Kidney epithelial cell (primary cell): ENCODE measurements around the gene BAIAP2L2. TPM values are rescaled to one million over a fixed set of nuclear protein-coding genes. Genes with fewer than 3 reads are reported as not detected.

Experiments used
- DNase-seq: peaks from one replicate; pipeline ENCODE4 v3.0.0-alpha.2; 2010; ENCODE audit warnings: low read depth
- H3K27me3 ChIP-seq: 2 replicates; pipeline ENCODE4 v1.6.0; 2011; ENCODE audit warnings: low read length; ENCODE audit not compliant: control insufficient read depth, insufficient read depth
- H3K36me3 ChIP-seq: 2 replicates; pipeline ENCODE4 v1.5.1; 2011; ENCODE audit warnings: low read length; ENCODE audit not compliant: control insufficient read depth, insufficient read depth
- H3K4me3 ChIP-seq: 2 replicates; pipeline ENCODE4 v1.5.1; 2011; ENCODE audit warnings: low read depth, mild to moderate bottlenecking, control low read depth, low read length
- total RNA-seq: library from RNA; depleted of rRNA; stranded (reverse); fragments of >200 nt; gene quantifications from 2 replicates; pipeline ENCODE4 v1.2.3, GENCODE V29; 2015
- TF ChIP-seq, protein P1 (sequence below): IDR thresholded peaks from 2 replicates; pipeline ENCODE4 v1.5.1; 2011; ENCODE audit warnings: mild to moderate bottlenecking, moderate library complexity, low read length, control low read depth, inconsistent platforms; ENCODE audit not compliant: insufficient read depth, poor library complexity, severe bottlenecking

The BAIAP2L2 gene
- total RNA-seq, 1 donor from 2014 or later: 4.1 TPM

DNA sequence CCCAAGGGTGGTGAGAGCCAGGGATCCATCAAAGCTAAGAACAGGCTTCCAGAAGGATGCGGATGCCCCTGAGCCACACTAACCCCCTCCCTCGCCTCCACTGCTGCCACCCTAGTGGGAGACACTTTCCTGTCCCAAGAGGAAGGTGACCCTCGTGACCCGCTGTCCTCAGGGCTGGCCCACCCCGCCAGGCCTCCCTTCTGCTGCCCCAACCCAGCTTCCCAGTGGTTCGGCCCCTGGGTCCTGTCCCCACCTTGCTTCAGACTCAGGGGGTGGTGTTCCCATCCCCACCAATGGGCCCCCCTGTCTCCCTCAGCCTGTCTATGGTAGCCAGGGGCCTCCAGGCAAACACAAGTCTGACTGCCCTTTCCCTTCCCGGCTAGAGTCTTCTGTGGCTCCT lies 59.8 kb downstream of the BAIAP2L2 start:
- DNase-seq: no peak
- H3K4me3 ChIP-seq: no peak overlapping the region
- TF ChIP-seq, protein P1, sequence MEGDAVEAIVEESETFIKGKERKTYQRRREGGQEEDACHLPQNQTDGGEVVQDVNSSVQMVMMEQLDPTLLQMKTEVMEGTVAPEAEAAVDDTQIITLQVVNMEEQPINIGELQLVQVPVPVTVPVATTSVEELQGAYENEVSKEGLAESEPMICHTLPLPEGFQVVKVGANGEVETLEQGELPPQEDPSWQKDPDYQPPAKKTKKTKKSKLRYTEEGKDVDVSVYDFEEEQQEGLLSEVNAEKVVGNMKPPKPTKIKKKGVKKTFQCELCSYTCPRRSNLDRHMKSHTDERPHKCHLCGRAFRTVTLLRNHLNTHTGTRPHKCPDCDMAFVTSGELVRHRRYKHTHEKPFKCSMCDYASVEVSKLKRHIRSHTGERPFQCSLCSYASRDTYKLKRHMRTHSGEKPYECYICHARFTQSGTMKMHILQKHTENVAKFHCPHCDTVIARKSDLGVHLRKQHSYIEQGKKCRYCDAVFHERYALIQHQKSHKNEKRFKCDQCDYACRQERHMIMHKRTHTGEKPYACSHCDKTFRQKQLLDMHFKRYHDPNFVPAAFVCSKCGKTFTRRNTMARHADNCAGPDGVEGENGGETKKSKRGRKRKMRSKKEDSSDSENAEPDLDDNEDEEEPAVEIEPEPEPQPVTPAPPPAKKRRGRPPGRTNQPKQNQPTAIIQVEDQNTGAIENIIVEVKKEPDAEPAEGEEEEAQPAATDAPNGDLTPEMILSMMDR: no peak
- peaks cover 4% of the 10 kb centered on the region for H3K27me3 ChIP-seq
- no peaks in the 10 kb centered on the region for H3K36me3 ChIP-seq

DNA sequence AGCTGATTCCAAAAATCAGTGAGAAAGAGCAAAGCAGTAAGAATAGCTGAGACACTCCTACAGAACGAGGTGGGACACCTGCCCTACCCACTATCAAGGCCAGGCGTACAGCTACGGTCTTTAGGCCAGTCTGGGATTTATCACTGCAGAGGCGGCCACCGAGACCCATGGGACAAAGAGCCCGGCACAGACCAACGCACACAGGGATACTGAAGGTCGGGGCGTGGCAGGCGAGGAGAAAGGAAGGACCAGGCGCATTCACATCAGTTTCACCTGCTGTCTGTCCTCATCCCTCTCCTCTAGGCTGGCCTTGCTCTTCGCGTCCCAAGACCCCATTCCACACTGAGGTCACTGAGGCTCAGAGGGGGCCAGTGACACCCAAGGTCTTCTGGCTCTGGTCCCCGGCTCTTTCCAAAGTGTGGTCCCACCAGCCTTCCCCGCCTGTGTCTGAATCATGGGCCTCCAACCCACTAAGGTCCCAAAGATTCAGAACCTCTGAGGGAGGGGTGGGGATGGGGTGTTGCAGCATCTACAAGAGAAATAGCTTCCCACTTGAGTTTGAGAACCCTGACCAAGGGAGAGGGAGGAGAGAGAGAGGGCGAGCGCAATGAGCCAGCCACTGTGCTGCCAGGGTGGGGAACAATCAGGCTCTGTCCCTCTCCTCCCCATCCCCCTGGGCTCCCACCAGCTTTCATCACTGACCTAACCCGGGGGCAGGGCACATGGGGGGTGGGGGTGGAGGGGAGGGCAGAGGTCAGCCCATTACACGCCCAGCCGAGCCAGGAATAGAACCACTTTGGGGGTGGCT lies 60.5 kb downstream of the BAIAP2L2 start:
- TF ChIP-seq, protein P1: no peak
- H3K36me3 ChIP-seq: no peaks in the 10 kb centered on the region
- DNase-seq: no peak

DNA sequence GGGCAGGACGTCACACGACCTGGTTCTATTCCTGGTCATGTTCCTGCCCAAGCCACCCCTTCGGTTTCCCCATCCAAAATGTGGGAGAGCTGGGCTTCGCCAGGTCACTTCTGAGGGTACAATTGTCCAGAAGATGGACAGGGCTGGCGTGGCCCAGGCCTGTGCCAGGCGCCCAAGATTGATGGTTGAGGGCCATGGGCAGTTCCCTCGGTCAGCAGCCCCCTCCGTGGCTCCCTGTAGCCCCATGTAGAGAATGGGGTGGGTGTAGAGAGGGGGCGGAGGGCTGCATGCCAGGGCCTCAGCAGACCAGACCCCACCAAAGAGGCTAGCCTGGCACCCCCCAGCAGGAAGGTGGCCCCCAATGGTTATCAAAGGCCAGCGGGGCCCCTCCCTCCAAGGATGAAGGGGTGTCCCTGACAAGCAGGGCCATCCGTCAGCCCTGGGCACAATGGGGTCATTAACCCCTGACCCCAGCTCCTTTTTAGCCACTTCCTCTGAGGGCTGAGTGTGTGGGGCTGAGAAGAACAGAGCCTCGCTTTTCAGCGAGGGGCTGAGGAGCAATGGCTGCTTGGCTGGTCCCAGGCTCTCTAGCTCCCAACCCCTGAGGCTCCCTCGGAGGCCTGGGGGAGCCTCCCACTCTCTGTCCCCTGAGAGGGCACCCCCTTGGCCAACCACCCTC lies 64.3 kb downstream of the BAIAP2L2 start:
- DNase-seq: no peak
- H3K4me3 ChIP-seq: no peak overlapping the region
- TF ChIP-seq, protein P1: no peak
- H3K27me3 ChIP-seq: peaks cover 6% of the 10 kb centered on the region
- no peaks in the 10 kb centered on the region for H3K36me3 ChIP-seq

More for the DNA sequence above, 60.5 kb downstream of the BAIAP2L2 start:
- no peak overlapping the region for H3K4me3 ChIP-seq
- peaks cover 4% of the 10 kb centered on the region for H3K27me3 ChIP-seq

DNA sequence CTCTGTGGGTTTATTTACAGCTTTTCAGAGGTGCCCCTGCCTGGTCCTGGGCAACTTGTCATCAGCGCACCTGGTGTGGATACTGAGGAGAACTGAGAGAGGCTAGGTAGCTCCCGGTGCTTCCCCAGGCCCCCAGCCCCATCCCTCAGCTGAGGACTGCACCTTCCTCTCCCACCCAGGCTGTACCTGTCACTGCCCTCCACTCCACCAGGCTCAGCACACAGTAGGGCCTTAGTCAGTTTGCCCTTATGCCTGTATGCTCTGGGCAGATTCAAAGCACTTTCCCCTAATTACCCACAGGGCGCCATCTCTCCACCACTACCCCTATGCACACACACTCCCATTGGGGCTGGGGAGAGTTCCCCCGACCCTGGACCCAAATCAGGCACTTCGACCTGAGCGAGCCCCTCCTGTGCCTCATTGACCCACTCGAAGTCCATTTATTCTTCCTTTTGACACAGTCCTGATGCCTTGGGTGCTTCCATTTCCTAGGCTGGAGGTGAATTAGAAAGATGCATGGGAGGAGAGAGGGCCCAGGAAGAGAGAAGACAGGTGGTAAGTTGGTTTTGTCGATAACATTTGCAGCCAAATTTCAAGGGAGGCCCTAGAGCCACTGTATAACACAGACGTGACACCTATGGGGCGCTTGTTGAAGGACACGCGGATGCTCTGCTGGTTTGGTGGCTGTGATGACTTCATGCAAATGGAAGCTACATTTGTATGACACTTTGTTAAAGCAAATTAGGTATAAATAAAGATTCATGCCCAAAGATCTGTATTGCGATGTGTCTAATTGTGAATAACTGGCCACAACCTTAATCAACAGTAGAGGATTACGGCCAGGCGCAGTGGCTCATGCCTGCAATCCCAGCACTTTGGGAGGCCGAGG lies 67.1 kb downstream of the BAIAP2L2 start:
- Histone ChIP-seq H3K27me3 (peaks cover 2% of the 10 kb centered on the region), H3K36me3 (no peaks in the 10 kb centered on the region), H3K4me3 (no peak overlapping the region)
- DNase-seq: no peak
- TF ChIP-seq, protein P1: no peak

DNA sequence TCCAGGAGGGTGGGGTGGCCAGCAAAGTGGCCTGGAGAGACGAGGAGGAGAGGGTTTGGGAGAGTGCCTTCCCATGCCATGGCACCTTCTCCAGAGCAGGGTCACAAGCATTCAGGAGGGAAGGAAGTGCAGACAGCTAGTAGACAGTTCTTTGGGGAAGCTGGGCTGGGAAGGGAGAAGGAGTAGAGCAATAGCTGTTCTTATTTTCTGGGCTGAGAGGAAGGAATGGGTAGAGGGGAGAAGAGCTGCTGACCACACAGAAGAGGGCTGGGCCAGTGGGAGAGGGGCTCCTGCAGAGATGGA lies 68.0 kb downstream of the BAIAP2L2 start:
- TF ChIP-seq, protein P1: no peak
- Histone ChIP-seq H3K36me3 (no peaks in the 10 kb centered on the region), H3K4me3 (no peak overlapping the region), H3K27me3 (peaks cover 2% of the 10 kb centered on the region)
- no peak for DNase-seq
